ENCODE data around the gene NPAS2.

The NPAS2 gene

DNA sequence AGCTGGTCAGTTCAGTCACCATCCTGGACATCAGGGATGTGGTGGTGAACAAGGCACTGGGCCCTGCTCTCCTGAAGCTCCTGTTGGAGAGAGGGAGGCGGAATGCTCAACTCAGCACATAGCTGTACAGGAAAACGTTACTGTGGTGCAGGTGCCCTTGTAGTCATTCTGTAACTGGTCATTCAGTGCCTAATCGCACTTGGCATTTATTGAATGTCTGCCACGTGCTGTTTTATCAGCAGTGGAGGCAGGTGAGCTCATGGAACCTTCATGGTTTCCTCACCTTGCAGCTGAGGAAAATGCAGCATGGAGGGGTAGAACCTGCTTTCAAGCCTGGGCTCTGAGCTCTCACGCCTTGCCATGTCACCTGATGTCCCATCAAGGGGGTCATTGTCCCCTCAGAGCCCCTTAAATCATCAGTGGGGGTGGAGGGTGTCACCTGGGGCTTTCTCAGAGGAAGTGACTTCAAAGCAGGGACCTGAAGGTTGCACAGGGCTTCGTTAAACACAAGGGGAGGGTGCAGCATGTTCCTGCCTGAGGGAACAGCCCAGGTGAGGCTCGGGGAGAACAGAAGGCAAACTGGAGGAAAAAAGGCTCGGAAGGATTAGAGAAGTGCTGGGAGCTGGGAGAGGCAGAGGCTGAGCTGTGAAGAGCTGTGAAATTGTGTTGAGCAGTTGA, 126.1 kb downstream of the NPAS2 start:
- DNase-seq, result no peak

DNA sequence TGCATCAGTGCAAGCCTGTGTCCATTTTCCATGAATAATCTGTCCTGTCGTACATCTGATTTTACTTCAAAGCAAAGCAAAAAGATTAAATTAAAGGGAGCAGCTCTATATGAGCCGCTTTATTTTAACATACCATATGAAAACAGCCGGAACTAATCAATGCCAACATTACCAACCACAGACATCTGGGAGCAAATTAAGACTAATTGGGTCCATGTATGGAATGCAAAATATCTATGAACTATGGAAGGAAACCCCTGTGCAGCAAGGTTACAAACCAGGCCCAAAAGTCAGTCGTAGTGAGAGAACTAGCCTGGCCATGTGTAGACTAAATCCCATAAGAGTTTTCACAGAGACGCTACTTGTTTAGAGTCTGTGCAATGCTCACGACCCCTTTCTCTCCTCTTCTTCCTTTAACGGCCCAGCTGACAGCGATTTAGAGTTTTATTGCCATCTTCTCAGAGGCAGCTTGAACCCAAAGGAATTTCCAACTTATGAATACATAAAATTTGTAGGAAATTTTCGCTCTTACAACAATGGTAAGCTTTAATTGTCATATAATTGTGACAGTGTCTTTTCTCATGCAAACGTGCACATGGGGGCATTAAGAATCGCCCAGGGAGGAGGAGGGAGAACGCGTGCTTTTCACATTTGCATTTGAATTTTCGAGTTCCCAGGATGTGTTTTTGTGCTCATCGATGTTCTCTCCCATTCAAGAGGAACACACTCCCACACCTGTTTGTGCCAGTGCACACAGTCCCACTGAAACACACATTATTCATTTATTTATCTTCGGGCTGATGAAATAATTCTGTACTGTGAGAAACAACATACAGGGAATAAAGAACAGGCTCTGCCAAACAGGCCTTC, 129.2 kb downstream of the NPAS2 start:
- no peak for DNase-seq

DNA sequence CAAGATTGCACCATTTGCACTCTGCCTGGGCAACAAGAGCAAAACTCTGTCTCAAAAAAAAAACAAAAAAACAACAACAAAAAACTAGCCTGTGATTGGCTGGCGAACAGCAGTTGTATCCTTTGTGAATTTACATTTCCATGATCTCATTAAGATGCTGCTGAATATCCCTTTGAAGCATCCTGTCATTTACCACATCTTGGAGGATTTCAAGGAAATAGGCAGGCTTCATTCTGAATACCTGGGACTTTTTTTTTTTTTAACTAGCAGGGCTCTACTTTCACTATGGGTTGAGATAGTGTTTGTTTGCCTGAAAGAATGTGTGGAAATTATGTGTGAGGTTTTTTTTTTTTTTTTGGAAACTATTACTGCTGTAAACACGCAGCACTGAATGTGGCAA, 132.6 kb downstream of the NPAS2 start:
- DNase-seq, result no peak

DNA sequence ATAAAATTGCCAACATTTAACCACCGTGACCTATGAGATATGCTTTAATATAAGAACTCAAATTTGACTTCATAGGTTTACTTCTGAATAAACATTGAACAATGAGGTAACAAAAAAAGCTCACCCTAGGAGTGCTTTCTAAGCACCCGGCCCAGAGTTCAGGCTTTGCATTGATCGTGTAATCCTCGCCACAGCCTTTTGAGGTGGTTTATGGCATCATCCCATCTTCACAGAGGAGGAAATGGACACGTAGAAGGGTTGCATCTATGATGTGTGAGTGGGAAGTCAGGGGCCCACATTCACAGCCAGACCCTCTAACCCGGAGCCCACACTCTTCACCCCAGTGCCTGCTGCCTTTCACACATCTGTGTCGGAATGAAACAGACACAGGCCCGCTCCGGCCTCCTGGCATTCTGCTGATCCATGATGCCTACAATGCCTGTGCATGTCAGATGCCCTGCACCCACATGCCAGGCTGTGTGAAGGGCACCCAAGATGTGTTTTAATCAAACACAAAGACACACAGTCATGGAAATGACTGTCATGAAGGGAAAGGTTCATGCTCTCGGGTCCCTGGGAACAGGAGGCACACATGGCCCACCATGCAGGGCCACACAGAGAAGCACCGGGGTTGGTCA, 133.6 kb downstream of the NPAS2 start:
- DNase-seq, result no peak

DNA sequence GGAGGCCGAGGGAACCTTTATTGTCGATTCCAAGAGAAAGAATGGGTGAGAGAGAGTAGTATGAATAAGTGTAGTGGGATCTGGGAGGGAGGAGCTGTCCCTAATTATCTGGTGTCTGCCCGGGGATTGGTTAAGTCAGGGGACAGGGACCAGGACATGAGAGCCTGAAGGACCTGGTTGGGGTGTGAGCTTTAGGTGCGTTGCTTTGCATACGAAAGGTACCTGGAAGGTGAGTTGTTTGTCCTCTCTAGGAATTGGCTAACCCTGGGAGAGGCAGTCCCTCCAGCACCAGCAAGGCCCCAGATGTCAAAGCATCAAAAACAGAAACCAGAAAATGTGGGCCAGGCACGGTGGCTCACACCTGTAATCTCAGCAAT, 134.1 kb downstream of the NPAS2 start:
- no peak for DNase-seq

DNA sequence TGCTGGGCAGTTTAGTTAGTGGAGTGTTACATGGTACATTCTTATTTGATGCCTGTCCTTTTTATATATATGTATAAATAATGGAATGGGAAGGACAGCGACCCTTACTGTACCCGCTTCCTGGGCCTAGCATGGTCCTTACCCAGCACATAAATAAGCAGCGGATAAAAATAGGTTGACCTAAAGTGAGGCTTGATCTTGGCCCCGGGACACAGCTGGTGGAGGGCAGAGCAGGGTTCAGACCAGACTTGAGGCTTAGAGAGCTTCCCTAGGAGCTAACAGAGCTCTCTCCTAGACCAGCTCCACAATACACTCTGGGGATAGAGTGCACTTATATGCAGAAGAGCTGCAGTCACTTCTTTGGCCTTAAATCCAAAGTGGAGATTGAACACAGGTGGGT, 135.3 kb downstream of the NPAS2 start:
- no peak for DNase-seq

DNA sequence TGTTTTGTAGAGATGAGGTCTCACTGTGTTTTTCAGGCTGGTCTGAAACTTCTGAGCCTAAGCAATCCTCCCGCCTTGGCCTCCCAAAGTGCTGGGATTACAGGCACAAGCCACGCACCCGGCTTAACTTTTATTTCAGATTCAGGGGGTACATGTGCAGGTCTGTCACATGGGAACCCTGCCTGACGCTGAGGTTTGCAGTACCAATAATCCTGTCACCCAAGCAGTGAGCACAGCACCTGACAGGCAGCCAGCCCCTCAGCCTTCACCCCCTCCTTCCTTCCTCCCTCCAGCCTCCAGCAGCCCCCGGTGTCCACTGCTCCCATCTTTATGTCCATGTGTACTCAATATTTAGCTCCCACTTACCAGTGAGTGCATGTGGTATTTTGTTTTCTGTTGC, 136.1 kb downstream of the NPAS2 start:
- no peak for DNase-seq

DNA sequence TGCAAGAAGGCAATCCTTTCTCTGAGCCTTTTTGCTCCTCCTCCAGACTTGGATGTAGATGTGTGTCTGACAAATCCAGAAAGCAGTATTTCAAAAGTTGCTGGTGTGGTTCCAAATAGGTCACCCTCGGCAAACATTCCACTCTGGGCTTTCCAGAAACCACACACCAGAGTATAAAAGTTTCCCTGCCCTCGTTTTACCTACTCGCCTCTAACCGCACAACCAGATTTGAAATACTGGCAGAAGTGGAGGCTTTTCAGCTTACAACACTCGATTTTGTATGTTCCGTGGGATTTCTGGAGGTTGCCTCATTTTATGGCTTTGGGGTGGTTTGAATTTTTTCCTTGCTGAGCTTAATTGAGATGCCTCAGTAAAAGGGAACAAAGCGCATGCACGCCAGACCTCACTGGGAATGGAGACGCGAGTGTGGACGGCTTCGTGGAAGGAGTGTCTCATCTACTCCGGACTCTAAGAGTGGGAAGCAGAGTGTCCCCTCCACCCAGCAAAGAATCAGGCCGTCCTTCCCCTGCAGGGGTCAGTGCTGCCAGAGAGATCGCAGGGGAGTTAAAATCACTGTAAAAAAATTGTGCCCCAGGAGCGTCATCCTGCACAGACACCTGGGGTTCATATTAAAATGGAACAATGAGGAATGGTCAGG, 138.2 kb downstream of the NPAS2 start:
- DNase-seq, result no peak

DNA sequence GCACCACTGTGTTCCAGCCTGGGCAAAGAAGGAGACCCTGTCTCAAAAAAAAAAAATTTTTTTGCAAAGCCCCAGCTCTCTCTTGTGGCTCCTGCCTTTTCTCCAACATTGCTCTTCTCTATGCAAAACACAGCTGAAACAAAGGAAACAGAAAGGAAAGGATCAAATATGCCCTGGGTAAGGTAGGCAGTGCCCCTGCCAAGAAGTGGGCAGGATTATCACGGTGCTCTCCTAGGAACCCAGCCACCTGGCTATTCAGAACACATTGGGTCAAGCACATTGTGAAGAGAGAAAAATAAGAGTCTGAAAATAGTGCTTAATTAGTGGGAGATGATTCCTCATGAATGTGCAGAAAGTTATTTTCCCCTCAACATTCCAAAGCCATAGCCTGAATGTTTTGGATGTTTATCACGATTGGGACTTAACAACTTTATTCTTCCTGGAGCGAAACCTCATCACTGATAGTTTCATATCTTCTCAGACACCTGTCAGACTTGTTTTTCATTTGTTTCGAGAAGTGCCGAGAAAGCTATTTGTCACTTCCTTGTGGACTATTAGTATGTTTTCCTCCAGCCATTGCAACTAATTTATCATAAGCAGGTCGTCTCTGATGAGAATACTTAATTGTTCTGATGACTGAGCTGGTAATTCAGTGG, 139.4 kb downstream of the NPAS2 start:
- no peak for DNase-seq

DNA sequence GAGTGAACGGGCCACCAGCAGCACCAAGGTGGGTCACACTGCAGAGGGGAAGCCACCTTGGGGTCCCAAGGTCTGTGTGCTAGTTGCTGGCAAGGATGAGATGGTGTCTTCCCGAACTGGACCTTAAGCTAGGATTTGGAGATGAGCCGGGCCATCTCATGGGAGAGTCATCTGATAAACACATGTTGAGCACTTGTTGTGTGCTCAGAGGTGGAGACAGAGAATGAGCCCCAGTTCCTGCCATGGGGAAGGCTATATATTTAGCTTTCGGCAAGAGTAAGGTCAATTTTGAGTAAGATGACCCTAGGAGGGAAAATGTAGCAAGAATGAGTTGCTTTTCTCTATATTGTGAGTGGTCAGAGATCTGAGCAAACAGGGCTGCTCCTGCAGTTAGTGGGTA, 140.7 kb downstream of the NPAS2 start:
- no peak for DNase-seq

DNA sequence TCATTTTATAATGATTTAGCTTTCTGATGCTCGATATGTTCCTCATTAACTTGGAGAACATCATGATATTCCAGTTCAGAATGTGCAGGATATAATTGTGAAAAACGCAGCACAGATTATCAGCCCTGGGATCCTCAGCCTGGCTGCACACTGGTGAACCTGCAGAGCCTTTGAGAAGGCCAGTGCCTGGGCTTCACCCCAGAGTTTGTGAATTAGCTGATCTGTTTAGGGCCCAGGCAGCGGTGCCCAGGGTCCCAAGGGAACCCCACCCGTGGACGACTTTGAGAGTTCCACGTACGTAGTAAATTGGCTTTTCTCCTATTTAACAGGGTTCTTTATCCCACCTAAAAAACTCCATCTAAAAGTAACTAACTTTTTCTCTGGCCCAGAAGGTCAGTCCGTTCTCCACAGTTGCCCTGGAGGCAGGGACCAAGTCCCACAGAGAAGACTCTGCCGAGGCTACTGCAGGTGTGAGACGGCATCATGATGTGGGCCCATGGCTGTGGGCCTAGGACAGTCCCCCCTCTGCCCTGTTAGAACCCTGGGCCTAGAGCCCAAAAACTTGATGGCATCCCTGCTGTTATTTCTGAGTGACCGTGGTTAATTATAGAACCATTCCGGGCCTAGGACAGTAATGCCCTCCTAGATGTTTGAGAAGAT, 142.6 kb downstream of the NPAS2 start:
- DNase-seq, result no peak

DNA sequence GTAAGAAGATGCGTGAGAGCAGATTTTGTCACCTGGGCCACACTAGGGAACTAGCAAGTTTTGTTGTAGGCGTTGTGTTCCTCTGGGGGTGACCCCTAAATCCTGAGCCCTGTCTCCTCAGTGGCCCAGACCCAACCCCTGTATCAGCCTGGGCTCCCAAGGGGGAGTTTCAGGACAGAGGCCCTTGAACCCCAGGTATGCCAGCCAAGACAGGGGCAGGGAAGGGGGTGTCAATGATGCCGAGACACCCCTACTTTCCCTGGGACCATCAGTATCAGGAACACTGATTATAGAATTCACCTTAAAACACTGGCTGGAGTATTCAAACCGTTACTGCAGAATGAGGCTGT, 143.1 kb downstream of the NPAS2 start:
- no peak for DNase-seq

DNA sequence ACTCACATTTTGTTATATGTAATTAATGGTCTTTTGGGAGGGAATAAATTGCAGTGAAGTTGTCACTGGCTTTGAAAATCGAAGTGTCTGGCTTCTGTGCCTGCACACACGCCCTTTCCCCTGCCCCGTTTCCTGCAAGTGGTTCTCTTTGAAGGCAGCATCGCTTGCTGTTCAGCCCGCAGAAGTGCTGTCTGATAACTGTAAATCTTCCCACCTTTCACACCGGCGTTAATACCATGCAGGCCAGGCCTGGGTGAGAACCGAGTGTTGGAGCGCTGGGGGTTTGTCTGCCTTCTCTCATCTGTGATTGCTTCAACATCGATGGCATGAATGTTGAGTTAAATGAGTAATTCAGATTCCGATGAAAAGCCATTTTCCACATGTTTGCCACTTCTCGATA, 144.3 kb downstream of the NPAS2 start:
- DNase-seq, result no peak

DNA sequence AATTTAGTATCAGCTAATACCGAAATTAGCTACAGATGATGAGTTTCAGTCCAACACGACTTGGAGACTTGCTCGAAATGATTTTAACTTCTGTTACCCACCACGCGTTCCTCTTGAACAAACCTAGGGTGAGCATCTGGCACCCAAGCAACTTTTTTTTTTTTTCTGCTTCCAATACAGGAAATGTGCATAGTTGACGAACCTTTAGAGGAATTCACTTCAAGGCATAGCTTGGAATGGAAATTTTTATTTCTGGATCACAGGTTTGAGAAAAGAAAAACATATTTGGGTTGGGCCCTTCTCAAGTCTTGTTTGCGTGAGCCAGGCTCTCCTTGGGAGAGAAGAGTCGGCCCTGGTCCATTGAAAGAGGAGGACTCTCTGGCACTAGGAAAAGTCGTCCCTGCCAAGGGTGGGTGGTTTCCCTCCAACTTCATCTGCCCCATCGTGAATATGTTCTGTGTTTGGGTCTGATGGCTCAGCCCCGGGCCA, 144.8 kb downstream of the NPAS2 start:
- DNase-seq, result no peak

DNA sequence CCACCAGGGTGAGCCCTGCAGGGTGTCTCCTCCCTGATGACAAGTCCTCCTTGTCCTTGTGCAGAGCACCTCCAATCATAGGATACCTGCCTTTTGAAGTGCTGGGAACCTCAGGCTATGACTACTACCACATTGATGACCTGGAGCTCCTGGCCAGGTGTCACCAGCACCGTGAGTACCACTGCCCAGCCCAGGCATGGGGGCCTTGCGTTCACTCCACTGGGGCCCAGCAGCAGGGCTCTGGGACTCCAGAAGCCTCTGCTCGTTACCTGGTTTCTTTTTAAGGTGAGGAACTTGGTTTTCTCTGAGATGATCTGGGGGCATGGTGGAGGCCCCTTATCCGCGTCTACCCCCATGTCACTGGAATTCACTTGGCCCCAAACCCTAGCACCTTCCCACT, 145.7 kb downstream of the NPAS2 start:
- no peak for DNase-seq

DNA sequence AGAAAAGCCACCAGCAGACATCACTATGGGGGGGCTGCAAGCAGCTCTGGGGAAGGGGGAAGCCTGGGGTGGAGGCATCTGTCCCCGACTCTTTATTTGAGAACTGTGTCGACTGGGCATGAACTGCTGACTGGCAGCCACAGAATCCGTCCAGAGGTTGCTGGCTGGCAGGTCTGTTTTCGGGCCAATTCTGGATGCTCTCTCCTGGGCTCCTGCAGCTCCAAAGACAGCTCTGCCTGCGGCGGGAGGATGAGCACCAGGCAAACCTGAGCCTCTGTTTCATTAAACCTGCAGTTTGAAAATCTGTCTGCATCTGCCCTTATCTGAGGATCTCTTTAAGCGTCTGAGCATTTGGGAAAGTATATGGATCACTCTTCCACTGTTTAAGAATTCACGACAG, 147.8 kb downstream of the NPAS2 start:
- DNase-seq, result no peak

DNA sequence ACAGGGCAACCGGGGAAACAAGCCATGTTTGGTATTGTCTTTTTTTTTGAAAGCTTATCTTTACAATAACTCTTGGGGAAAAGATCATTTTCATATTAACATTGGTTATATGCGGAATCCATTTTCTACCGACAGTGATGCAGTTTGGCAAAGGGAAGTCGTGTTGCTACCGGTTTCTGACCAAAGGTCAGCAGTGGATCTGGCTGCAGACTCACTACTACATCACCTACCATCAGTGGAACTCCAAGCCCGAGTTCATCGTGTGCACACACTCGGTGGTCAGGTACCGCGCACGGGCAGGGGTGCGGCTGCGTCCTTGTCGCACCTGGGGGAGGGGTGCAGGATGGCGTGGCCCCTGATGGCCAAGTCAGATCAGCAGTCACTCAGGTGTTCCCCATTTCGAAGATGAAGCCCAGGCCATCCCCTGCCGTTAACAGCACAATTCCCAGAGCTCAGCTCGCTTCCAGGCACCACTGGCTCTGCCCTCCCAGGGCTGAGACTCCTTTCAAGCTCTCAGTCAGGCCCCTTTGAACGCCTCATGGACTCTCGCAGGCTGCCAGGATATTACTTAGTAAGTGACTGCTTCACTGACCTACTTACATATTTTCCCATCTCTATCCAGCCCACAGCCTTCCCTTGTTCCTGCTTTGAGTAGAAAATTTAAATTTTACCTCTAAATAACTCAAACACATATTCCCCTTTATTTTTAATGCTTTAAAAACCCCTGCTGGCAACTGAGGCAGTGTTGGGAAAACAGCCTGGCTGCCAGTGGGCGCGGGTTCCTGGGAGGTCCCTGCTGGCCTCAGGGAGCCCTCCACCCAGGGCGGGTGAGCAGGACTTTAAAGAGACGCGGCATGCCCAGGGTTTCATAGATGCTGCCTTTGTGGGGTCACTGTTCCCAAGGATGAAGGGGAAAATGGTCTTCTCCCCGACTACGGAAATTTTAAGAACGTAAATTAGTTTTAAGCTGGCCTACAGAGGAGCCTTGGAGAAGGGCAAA, 148.5 kb downstream of the NPAS2 start:
- no peak for DNase-seq

DNA sequence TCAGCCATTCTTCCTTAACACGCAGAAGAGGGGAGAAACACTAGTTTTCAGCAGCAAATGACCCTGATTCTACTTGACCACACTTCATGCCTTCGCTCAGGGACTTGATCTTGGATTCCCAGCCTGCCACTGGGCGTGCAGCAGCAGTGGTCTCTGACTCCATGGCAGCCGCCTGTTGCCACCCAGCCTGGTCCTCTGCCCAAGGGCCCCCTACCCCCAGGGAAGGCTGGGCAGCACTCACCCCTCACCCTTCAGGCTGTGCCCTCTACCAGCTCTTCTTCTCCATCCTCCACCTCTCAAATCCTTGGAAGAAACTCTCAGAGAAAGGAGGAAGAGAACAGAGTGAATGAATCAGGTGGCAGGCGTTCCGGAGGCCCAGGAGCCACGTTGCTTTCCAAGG, 150.1 kb downstream of the NPAS2 start:
- DNase-seq, result no peak

DNA sequence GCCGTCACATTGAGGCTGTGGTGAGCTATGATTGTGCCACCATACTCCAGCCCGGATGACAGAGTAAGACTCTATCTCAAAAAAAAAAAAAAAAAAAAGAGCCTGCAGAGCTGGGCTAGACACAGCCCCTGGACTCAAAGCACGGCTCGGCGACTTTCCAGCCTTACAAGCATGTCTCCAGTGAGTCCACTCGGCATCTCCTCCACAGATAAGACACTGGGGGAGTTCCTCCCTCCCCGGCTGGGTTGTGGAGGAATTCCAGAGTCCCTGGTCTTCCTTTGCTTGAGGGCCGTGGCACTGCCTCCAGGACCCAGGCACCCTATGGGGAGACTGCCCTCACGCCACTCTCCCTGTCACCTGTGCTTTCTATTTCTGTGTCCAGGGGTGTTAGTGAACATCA, 151.3 kb downstream of the NPAS2 start:
- DNase-seq, result no peak

DNA sequence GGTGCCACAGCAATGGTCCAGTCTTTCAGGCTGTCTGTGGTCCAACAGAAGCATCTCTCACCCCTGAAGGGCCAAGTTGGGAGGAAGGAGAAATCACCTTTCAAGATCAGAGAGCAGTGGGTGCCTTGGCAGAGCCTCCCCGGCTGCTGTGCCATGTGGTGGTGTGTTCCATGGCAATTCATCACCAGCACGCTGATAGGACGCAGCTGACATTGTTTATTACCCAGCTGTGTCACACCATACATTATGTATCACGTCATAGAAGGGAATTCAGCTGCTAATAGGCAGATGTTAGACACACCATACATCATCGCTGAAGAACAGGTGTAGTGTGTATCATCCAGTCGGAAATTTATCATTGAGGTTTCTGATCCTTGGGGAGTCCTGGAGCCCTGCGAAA, 152.5 kb downstream of the NPAS2 start:
- DNase-seq, result no peak

Measured in AML-193 (cell line).